ENCODE results near the gene B3GNT3.
"Not testable (repeated sequence)": the region's sequence is repeated elsewhere in the genome, so short reads cannot be mapped to it uniquely, and the experiment has no call there.

DNA sequence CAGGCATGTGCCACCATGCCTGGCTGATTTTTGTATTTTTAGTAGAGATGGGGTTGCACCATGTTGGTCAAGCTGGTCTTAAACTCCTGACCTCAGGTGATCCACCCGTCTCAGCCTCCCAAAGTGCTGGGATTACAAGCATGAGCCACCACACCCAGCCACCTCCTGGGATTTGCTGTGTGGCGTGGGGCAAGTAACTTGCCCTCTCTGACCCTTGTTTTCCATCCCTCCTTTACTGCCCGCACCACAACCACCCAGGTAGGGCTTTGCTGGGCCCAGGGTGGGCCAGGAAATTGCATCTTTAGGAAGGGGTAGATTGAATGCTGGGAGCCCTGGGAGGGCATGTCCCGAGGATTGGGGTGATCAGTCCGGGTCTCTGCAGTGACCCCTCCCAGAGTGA lies 11.2 kb upstream of the B3GNT3 start:
- TF ChIP-seq, protein P1, sequence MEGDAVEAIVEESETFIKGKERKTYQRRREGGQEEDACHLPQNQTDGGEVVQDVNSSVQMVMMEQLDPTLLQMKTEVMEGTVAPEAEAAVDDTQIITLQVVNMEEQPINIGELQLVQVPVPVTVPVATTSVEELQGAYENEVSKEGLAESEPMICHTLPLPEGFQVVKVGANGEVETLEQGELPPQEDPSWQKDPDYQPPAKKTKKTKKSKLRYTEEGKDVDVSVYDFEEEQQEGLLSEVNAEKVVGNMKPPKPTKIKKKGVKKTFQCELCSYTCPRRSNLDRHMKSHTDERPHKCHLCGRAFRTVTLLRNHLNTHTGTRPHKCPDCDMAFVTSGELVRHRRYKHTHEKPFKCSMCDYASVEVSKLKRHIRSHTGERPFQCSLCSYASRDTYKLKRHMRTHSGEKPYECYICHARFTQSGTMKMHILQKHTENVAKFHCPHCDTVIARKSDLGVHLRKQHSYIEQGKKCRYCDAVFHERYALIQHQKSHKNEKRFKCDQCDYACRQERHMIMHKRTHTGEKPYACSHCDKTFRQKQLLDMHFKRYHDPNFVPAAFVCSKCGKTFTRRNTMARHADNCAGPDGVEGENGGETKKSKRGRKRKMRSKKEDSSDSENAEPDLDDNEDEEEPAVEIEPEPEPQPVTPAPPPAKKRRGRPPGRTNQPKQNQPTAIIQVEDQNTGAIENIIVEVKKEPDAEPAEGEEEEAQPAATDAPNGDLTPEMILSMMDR (conservative IDR thresholded peaks at IDR 0.05; ENCODE audit: low read length) = not testable (repeated sequence)
- TF ChIP-seq EZH2phosphoT487 (IDR thresholded peaks at IDR 0.05; ENCODE audit: borderline replicate concordance) = not testable (repeated sequence)
